ENCODE data around the gene RAB21.
"Not testable (repeated sequence)": the region's sequence is repeated elsewhere in the genome, so short reads cannot be mapped to it uniquely, and the experiment has no call there.

RAB21 gene

DNA sequence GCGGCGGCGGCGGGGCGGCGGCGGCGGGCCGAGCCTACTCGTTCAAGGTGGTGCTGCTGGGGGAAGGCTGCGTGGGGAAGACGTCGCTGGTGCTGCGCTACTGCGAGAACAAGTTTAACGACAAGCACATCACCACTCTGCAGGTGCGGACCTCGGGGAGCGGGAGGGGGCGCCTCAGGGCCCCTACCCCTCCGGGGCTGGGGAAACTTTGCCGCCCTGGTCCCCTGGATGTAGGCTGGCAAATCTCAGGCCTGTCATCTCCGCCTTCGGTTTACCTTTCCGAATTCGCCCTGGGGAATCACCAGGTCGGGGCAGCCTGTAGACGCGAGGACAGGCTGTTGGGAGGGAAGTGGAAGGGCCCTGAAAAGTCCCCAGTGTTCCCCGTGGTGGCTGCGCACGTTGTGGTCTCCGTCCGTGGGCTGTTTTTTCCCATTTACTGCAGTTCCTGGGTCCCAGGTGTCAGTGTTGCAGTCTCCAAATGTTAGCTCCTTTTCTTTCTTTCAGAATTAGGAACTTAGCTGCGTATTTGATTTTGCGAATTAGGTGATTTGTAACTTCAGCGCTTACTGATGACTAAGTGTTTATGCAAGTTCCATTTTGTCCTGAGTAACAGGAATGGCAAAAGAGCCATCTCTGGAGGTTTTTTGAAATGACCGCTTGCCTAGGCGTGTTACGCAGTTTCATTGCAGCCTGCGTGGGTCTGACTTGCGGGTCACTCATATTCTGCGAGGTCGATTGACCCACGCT lies 656 bp downstream of the RAB21 start:
- peak; percentile 68 to 71 for DNase-seq

DNA sequence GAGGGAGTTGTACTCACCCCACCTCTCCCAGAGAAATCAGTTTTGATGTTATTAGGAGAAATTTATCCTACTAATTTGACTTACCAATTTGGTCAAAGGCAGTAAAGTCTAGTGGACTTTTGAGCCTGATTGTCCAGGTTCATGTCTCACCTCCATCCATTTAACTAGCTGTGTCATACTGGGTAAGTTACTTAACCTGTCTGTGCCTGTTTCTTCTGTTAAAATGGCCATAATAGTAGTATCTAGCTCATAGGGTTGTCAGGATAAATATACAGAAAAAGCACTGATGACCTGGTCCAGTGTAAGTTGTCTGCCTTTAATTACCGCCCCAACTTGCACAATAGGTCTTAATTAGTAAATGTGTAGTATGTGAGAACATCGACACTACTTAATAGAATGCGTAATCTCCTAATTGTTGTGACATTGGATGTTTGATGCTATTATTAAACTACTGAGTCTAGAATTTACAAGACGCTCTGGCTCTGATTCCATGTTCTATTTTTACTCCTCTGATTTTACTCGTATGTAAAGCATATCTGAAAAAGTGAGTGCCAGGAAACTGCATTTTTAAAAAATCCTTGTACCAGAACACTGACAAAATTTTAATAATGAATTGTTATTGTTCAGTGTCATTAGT lies 1.5 kb downstream of the RAB21 start:
- no peak for DNase-seq

DNA sequence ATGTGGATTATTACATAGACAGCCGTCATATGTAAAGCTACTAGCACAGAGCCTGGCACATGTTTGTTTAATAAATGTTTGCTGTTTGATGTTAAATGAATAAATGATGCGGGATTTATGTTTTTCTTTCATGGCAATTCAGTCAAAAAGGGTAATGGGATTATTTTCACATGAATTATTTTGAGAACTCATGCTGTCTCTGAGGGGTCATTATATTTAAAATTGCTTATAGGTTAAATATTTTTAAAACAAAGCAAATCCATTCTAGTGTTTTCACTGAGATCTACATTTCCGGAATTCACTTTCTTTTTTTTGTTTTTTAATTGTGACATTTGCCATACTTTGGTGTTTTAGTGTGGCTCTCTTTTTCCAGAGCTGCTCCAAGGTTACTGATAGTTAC lies 5.3 kb downstream of the RAB21 start:
- no peak for DNase-seq

DNA sequence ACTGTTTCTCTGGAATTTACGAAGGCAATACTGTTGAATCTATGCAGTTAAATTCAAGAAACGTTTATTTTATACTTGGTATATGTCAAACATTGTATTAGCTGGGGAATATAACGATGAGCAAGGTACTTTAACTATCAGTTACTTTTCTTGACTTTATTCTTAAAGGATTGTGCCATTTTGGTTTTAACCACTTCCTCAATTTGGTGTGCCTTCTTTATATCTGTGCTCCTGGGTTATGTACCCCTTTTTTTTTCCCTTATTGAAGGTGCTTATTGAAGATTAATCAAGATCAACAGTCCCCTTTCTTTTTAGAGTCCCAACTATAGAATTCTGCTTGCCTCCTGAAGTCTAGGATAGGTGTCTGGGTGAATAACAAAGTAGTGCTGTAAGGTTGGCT lies 5.8 kb downstream of the RAB21 start:
- DNase-seq: no peak

DNA sequence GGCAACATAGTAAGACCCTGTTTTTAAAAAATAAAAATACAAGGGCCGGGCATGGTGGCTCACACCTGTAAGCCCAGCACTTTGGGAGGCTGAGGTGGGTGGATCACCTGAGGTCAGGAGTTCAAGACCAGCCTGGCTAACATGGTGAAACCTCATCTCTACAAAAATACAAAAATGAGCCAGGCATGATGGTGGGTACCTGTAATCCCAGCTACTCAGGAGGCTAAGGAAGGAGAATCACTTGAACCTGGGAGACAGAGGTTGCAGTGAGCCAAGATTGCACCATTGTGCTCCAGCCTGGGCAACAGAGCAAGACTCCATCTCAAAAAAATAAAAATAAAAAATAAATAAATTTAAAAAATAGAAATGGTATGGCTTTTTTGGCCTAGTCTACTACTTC lies 6.7 kb downstream of the RAB21 start:
- not testable (repeated sequence) for DNase-seq

DNA sequence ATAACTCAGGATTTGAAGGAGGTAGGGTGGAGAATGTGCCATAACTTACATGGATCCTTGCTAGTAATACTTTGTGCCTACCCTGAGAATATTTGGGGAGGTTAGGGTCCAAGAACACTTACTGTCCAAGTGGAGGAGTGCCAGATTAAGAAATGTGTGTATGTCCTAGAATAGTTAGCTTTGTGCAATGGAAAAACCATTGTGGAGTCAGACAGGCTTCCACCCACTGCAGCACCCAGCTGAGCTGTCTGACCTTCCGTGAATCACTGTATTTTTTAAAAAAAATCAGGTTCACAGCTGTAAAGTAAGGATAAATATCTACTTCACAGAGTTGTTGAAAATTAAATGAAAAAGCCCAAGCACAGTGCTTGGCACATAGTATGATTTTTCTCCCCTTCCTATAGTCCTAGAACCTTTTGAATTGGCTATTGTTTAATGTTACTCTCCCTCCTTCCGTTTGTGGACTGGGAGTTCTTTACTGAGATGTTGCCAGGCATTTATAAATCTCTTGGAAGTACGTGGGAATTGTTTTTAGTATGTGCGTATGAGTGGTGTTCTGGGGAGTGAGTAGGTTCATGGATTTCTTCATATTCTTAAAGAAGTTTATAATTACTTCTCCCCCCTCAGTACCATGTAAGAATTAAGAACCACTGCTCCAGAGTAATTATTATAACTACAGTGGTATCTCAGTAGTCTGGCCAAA lies 9.2 kb downstream of the RAB21 start:
- no peak for DNase-seq

DNA sequence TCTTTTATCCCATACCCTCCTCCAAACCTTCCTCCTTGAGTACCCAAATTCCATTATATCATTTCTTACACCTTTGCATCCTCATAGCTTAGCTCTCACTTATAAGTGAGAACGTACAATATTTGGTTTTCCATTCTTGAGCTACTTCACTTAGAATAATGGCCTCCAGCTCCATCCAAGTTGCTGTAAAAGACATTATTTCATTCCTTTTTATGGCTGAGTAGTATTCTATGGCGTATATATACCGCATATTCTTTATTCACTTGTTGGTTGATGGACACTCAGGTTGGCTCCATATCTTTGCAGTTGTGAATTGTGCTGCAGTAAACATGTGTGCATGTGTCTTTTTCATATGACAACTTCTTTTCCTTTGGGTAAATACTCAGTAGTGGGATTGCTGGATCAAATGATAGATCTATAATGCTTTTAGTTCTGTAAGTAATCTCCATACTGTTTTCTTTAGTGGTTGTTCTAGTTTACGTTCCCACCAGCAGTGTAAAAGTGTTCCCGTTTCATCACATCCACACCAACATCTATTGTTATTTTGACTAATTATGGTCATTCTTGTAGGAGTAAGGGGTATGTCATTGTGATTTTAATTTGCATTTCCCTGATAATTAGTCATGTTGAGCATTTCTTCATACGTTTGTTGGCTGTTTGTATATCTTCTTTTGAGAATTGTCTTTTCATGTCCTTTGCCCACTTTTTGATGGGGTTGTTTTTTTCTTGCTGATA lies 10.1 kb downstream of the RAB21 start:
- DNase-seq: no peak

DNA sequence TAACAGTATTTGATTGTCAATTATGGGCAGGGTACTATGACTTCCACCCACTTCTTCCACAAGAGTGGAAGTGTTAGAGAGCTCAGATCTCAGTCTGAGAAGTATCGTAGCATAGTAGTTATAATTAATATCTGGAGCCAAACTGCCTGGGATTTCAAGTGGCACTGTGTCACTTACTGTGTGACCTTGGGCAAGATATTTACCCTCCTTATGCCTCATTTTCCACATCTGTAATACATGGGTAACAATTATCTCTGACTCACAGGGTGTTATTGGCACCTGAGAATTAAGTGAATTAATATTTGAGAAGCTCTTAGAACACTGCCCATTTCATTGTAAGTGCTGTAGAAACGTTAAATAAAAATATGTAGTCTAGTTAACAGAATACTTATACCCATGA lies 11.5 kb downstream of the RAB21 start:
- DNase-seq: no peak

DNA sequence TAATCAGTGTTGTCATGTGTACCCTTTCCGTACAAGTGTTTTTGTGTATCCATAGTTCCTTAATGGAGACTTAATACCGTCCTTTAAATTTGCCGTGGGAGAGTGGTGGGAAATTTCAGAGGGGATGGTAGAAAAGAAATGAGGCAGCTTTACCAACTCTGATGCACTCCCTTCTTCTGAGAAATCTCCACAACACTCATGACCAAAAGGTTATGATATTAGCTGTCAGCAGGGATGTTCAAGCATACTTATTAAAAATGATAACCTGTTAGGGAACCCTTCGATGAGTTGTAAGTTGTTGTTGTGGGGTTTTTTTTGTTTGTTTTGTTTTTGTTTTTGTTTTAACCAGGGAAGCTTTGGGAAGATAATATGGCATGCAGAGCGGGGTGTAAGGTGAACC lies 12.5 kb downstream of the RAB21 start:
- no peak for DNase-seq

DNA sequence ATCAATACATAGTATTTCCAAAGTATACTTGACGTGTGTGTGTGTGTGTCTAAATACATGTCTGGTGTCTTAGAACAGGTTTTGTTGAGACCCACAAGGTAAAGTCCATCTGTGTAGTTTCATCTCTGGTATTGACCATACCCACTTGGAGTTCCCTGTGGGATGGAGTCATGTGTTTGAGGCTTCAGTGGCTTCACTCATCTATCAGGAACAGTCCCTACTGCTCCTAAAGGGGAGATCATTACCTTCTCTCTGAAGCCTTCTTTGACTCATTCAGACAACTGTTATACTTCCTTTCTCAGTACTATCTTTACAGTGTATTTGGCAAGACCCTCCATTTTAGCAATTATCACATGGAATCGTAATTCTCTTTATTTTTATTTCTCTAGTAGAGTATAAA lies 14.2 kb downstream of the RAB21 start:
- no peak for DNase-seq

DNA sequence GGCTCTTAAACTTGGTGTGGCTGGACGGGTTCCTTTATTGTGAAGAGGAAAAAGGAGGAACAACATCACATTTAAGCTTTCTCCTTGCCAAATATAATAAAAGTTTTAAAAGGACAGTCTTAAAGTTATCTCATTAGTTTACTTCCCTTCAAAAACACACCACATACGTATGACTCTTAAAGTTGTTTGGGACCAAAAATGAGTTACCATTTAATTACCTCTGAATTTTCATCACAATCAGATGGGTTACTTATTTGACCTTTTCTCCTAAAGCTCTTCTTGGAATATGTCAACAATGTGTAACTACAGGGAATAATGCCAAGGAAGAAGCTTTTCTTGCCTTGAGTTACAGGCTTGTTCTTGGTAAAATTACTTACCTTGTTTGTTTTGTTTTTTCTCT lies 16.4 kb downstream of the RAB21 start:
- DNase-seq: no peak

DNA sequence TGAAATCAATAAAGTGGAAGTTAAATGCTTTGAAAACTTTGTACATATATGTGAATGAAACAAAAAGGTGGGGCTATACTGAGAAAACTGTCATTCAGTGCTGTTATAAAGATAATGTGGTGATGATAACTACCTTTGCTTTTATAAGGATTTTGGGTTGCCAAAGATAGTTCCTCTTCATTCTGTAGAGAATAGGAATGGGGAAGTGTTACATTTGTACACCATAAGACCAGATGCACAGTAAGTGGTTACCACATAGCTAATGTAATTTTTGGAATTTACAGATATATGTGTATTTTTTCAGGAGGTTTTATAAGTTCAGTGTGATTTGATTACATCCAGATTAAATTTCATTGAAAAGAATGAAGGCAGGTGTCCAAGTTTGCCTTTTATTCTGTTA lies 18.1 kb downstream of the RAB21 start:
- no peak for DNase-seq

DNA sequence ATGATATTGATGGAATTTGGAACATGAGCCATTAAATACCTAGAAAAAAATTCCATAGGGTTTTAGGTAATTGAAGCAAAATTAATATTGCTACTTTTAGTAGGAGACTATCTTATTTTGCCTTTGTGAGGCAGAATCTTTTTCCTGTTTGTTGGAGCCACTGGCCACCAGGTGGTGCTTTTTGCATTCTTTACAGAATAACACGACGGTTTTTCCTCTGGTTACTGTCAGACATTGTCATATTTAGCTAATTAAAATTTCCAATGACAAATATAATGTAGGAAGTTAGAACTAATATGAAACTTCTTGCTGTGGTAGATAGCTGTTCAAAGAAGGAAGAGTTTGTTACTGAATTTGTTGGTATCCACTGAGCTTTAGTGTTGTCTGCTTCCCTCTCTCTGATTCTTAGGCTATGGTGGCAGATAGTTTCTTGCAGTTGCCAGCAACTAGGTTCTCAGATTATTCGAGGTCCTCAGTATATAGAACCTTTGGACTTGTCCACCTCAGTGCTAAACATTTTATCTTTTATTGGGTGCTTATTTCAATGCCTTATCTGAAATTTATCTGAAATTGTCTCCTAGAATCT lies 25.7 kb downstream of the RAB21 start:
- DNase-seq: peak; percentile 27 to 51

DNA sequence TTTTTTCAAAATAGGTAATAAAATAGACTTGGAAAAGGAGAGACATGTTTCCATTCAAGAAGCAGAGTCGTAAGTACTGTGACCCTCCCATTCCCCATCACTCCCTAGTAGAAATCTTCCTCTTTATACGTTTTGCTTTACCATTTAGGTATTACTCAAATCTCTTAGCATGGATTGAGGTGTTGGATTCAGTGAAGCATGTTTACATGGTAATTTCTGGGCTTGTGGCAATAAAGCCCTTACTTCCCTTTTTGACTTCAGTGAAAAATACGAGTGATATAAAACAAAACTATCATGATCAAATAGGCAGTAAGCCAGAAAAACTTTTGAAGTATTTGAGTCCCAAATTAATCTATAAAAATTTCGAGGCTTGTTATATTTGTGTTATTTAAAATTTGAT lies 27.4 kb downstream of the RAB21 start:
- no peak for DNase-seq

DNA sequence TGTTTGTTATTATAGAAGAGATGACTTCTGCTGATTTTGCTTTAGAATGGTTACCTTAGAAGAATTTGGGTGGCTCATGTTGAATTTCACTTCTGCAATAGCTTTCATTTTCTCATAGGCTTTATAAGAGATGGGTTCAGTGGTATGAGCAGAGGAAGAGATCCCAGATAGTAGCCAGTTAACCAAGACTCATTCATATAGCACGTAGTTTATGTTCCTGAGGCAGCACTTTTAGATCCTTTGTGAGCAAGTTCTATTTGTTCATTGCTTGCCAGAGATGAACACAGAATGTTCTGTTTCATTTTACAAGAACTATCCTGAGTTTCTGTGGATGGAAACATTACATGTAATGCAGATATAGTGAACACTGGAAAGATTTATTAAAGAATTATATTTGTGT lies 32.2 kb downstream of the RAB21 start:
- no peak for DNase-seq

DNA sequence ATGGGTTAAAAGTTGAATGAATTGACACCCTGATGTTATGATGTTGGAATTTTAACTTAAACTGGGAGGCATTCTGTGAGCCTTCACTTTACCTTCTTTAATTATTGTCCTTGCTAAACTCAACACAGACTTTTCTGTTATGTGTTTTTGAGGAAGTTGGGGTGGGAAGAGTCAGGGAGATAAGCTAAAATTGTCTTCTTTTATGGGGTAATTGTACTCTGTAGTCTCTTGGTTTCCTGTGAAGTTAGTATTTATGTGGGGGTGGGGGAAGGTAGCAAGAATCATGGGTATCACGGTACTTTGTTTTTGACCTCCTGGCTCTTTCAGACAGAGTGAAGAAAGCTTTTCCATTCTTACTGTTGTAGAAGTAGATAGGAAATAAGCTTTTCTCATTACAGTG lies 32.9 kb downstream of the RAB21 start:
- no peak for DNase-seq

DNA sequence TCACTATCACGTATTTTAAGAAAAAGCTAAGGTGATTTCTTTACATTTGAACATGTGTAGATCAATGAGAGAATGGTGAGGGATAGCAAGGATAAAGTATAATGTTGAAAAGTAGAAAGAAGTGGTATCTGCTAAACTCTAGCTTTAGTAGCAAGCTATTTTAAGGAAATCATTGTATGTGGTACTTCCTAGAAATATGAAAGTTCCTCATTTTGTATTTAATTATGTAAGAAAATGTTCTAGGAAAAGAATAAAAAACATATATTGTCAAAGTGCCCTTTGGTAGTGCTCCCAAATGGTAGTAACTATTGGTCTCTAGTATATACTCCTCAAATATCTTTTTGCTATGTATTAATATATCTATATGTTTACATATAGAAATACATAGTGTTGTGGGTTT lies 35.7 kb downstream of the RAB21 start:
- DNase-seq: no peak

DNA sequence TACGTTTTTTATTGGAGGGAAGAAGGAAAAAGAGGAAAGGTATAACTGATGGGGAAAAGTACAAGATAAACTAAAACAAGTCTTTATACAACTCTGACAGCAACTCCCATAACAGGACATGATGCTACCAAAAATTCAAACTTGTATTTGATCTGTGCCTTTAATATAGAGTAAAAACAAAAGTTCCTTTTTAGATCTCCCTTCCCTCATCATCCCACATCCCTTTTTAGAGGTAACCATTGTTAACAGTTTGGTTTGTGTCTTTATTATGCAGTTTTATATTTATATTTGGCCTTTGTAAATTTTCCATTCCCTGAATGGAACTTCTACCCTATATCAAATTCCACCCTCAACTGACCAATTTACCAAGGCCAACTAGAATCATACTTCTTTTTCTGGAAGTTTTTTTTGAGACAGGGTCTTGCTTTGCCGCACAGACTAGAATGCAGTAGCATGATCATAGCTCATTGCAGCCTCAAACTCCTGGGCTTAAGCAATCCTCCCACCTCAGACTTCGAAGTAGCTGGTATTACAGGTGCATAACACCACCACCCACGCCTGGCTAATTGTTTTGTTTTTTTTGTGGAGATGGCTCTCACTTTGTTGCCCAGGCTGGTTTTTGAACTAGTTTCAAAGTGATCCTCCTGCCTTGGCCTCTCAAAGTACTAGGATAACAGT lies 36.9 kb downstream of the RAB21 start:
- no peak for DNase-seq

DNA sequence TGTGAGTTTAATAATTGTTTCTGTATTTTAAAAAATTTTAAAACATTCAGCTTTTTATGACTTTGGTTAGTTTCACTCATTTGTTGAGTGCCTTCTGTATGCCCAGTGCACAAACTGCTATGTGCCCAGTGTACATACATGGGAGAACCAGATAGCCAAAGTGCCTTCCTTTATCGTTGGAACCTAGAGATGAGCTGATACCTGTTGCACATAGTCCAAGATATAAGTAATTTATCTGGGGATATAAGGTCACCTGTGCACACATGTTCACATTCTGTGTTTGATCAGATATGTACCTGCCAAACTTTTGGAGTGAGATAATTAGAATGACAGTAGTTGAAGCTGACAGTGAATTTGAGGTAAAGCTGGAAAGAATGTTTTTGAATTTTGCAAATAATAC lies 37.9 kb downstream of the RAB21 start:
- no peak for DNase-seq

DNA sequence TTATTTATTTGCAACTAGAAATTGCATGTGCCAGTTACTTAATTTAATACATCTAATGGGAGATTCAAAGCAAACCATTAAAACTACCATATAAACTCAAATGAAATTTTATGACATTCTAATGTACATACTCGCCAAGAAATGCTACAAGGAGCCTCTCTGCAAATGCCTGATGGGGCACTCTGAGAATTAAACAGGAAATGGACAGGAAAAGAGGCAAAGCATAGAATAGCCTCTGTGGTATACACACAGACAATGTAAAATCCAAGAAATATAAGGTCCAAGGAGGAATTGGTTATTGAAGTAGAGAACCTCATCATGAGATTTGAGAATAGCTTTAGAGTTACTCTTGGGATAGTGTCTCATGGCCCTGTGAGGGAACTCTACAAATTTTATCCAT lies 41.2 kb downstream of the RAB21 start:
- DNase-seq: no peak

DNA sequence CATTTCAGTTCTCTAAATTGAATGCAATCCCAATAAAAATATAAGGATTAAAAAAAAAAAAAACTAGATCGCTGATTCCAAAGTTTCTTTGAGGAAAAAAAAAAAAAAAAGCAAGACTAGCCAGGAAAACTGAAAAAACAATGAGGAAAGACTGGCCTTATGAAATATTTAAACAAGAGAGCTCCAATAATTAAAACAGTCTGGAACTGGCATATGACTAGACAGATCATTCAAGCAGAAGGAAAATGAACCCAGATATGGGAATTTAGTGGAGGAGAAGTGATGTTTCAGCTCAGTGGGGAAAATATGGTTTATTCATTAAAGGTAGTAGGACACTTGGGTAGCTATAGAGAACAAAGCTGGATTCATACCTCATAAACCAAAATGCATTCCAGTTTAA lies 42.9 kb downstream of the RAB21 start:
- DNase-seq: no peak

DNA sequence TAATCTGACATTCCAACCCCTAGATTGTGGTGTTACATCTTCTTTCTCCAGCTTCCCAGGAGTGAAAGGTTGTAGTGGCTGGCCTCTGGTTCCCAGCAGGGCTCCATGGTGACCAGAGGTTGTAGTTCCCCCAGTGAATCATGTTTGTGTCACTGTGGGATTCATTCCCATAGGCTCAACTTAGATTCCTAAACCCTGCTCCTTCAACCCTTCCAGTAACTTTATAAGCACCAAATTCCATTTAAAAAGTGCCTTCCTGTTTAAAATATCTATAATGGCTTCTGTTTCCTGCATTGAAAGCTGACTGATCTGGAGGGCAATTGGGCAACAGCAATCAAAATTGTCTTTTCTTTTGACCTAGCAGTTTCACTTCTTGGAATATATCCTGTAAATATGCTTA lies 44.4 kb downstream of the RAB21 start:
- no peak for DNase-seq

DNA sequence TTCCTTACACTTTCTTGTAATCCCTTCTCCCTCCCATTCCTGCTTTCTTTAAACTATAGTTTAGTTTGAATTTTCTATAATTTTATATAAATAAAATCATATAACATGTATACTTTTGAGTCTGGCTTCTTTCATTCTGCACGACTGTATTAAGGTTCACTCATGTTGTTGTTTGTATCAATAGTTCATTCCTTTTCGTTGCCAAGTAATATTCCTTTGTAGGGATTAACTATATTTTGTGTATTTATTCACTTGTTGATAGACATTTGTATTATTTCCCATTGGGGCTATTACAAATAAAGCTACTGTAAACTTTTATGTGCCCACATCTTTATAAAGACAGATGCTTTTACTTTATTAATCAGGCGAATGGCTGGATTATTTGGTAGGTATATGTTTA lies 45.5 kb downstream of the RAB21 start:
- DNase-seq: no peak
